Measurements from ENCODE around the gene MARCHF3.
"Not testable (repeated sequence)": the region's sequence is repeated elsewhere in the genome, so short reads cannot be mapped to it uniquely, and the experiment has no call there.

MARCHF3 gene

DNA sequence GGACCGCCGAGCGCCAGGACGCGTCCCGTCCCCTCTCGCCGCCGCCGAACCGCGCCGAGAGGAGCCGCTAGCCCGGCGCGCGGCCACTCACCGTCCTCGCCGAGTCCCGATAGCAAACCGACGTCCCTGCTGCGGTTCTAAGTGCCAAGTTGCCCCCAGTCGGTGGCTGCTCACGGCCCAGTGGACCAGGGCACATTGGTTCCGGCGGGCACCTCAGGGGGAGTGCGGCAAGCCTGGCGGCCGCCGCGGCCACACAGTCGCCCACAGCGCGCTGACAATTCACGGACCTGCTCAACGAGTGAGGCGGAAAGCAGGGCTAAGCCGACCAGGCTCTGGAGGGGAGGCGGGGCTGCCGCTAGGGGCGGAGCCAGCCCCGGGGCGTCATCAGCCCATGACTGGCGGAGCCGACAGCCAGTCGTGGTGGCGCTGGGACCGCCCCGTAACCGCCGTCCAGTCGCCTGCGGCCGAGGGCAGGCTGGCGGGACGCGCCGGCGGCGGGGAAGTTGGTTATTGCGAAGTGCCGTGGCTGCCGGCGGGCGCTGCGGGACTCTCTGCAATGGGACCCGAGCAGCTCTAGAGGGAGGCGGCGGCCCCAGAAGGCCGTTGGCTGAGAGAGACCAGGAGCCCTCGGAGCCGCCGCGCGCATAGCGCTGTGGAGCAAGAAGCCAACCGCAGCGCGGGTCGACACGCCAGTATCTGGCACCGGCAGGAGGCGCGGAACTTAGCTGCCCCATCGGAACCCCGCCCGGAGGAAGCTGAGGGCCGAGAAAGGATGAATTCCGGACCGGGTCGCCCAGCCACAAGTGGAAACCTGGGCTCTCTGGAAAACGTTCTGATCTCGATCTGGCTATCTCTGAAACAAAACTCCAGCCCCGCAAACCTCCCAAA is at the start of gene MARCHF3:
MARCHF3 (minus strand) TSS at position 300 of the 888 bp plus-strand sequence. CDS start 112,387 bp downstream, outside the sequence.
- peak; percentile 97 for DNase-seq

DNA sequence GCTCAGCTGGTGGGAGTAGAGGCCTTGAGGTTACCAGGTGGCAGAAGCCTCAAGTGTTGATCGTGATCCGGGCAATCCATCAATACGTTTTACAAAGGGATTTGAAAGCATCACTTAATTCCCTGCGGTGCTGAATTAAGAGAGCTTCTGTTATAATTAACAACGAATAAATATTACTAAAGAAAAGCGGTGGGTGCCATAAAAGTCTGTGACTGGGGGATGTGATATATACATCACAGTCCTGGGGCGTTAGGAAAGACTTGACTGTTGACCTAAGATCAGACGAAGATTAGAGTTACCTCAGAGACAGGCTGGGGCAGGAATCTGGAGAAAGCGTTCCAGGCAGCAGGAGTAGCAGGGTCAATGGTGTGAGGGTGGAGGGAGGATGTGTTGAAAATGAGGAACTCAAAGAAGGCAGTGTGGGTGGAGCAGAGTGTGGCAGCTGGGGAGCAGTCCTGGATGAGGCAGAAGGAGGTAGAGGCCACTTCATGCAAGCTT is 49.7 kb upstream of the MARCHF3 start:
- DNase-seq: no peak

DNA sequence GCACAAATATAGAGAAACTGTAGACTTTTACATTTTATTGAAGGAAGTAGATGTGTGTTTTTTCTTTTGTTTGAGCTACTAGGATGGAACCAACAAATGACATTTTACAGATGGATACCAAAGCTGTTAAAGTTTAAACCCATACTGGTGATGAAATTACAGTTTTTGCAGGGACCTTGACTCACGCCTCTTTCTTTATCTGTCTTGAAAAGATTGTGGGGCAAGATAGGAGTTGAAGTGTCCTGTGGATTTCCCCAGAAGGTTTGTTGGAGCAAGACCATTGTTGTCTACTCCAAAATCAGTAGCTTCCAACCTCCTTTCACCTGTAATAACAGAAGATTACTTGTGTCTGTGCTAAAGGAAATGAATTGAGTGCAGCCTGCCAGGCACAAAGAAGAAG is 47.0 kb upstream of the MARCHF3 start:
- no peak for DNase-seq

DNA sequence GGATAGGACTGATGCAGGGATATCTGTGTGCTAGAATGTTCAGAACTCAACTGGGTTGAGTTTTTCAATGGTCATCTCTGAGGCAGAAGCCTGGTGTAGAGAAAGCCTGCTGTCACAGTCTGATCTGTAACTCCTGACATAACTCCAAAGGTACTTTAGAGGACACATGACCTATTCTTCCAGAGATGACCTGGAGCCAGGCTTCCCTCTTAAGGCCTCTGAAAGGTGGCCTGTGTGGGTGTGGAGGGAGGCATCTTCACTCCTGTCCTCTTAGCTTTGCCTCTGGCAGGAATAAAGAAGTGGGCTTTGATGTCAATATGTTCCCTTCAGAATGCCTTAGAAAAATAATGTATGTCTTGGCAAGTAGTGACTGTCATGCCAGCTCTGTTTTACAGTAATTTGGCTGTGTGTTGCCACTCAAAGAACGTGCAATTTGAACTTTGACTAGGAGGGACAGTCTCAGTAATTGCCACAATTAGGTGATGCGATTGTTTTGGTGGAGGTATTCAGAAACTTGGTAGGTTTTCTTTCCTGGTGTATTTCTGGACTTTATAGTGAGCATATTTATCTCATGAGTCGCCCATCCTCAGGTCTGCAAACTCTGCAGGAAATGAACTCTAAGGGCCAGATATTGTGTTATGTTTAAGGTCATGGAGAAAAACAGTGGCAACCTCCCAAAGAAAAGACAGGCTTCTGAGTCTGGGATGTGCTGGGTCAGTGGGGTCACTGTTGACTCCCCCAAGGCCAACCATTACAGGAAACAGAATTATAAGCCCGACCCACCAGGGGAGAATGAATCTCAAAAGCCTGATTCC is 46.2 kb upstream of the MARCHF3 start:
- DNase-seq: no peak

DNA sequence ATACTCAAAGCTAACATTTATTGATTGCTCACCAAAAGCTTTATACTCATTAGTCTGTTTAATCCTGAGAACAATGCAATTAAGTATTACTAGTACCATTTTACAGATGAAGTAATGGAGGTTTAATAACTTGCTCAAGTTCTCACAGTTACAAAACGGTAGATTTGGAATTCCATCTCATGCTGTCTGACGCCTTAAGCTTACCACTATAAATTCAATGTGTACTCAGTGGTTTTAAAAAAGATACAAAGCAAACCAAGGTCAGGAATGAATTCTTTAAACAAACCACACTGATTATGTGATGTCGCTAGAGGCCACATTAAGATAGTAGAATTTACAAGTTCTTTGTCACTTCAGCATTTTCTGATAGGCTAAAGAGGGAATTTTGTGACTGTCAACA is 44.1 kb upstream of the MARCHF3 start:
- no peak for DNase-seq

GRCh38 chr5:127072861-127073846 is 42.8 kb upstream of the MARCHF3 start, which contains the start of gene C5orf63:
Gene C5orf63, minus strand, starts transcription at chr5:127073502. Its CDS starts 14,507 bp downstream, at chr5:127058995.
- peak; percentile 61 for DNase-seq

DNA sequence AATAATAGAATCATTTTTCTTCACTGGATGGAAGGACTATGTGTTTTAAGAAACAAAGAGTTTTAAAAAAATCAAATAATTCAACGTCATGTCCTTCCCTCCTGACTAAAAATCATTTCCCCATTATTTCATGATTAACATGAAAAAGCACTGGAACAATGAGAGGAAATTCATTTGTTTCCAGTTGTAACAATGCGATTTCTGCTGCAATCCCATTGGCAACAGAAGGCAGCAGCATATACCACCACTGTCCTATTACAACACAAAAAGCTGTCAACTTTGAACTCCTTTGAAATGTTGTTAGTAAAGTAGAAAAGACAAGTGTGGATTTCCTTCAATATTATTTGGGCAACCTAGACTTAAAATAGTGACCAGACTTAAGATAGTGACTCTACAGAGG is 39.9 kb upstream of the MARCHF3 start:
- no peak for DNase-seq

GRCh38 chr5:127068493-127069214 is 38.3 kb upstream of the MARCHF3 start:
- DNase-seq: no peak

DNA sequence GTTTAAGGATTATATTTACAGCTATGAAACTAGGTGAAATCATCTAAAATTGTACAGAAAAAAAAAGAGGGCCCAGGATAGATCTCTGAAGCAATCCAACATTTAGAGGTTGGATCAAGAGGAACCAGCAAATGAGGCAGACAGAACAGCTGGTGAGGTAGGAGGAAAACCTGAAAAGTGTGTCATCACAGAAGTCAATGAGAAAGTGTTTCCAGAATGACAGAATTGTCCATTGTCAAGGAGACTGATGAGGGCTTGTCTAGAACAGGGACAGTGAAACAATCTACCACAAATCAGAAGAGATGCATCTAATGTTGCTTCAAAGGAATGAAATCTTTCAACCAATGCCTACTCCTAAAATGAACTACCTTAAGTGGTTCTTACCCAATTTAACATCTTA is 36.4 kb upstream of the MARCHF3 start:
- no peak for DNase-seq

DNA sequence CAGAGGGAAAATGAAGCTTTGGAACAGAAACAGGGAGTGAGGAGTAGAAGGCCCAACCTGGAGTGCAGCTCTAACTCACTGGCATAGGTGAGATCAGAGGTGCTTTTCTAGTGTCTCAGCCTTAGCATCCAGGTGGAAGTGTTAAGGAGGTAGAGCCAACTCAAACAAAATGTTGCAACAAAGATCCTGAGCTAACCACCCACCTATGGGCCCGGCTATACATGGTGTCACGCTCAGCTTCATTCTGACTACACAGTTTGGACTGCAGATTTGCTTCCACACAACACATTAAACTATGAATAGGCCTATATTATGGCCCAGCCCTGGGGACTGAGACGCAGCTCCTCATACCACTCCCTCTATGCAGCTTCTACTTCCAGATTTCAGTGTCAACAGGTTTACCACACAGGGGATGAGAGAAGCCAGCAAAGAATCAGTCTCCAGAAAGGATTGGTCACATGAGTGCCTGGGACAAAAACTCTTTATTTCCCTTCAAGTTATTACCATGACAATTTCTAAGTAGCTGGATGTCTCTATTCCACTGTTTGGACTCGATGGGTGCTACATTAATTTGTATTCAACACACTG is 34.0 kb upstream of the MARCHF3 start:
- no peak for DNase-seq

GRCh38 chr5:127063257-127063913 is 33.0 kb upstream of the MARCHF3 start:
- no peak for DNase-seq

GRCh38 chr5:127061956-127062355 is 31.6 kb upstream of the MARCHF3 start:
- no peak for DNase-seq

DNA sequence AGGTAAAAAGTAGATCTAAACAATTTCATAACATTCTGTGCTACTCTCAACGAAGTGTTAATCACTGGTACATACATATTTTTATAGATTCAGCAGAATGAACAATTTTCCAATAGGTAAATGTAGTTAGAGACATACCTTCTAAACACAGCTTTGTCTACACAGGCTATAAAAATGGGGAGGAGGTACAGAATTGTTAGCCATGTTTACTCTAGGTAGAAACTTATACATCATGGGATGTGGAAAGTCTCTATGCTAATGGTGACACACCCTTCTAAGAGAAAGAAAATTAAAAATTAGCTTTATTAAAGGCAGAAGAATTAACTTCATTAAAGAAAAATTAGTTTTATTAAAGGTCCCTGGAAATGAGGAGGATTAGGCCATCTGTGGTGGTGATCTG is 31.2 kb upstream of the MARCHF3 start:
- DNase-seq: no peak

DNA sequence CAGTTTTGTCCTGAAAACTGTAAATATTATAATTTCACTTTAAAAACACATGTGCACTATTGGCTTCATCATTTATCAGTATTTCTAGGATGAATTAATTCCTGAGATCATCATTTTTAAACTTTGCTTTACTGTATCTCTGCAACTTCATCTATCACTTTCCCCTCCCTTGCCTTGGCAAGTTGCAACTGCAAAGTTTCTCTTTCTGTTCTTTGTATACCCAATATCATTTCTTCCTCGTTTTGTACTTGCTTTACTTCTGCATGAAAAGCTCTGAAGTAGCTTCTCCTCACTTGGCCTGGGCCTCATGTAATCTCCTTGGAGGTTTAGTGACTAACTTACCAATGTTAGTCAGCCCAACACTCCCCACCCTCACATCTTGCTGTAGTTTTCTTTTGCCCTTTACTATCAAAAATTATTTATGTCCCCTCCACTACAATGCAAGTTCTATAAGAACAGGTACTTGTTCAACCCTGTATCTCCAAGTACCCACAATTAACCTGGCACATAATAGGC is 30.2 kb upstream of the MARCHF3 start:
- no peak for DNase-seq

DNA sequence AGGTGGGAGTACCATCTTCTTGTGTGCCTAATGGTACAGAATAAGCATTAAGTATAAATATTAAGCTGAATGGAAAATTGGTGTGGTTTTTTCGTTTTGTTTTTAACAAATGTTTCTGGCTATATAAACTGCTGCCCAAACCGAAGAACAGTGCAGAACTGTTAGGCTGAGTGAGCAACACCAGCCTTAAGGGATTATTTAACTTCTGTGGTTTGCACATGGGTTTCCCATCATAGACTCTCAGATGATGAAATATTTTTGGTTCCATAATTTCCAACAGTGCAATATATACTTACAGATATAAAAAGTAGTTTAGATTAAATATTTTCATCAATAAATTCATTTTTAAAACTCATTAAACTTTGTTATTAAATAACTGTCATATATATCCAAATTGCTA is 26.5 kb upstream of the MARCHF3 start:
- DNase-seq: no peak

DNA sequence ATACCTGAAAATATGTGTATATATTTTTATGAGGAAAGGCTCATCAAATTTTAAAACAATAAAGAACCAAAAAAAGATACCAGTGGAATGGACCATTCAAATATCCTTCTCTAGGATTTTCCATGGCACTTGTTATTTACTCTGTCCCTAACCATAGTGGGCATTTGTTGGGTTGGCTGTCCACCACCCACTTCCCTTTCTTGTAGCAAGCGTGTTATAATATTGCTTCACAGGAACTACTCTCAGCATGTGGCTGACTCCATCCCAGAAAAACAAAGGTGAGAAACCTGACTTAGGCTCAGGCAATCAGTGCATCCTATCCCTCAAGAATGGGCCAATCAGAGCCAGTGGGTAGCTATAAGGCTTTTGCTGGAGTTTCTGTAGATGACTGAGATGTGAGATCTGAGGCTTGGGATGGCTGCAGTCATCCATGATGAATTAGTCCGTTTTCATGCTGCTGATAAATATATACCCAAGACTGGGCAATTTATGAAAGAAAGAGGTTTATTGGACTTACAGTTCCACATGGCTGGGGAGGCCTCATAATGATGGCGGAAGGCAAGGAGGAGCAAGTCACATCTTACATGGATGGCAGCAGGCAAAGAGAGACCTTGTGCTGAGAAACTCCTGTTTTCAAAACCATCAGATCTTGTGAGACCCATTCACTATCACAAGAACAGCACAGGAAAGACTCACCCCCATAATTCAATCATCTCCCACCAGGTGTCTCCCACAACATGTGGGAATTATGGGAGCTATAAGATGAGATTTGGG is 25.7 kb upstream of the MARCHF3 start:
- DNase-seq: no peak

GRCh38 chr5:127053551-127053950 is 23.2 kb upstream of the MARCHF3 start:
- not testable (repeated sequence) for DNase-seq

GRCh38 chr5:127053049-127053448 is 22.7 kb upstream of the MARCHF3 start:
- no peak for DNase-seq

DNA sequence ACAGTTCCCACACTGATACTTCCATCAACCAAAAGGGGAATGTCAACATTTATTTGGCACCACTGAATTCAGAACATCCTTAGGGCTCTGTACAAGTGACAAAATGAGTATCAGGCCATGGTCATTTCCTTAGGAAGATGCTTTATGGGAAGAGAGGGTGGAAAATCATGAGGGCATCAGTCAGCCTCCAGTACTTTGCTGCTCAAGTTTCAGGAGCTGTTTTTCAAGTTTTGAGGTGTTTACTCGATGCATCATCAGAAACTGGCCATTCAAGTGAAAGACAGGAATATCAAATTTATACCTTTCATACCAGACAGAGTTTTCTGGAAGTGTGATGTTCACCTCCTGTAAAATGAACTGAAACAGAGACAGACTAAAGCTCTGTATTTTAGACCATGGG is 21.2 kb upstream of the MARCHF3 start:
- no peak for DNase-seq

Data from activated T-cell treated with anti-CD3 and anti-CD28 coated beads, Interleukin-2, amount 50 U/mL, for 1 hour (primary cell).